Occipital lobe (tissue), 2 donors: ENCODE measurements around the gene ADAM10. TPM values are rescaled to one million over a fixed set of nuclear protein-coding genes. Genes with fewer than 3 reads are reported as not detected.

Source experiments
- DNase-seq: peaks from one replicate; lab custom pipeline; 2025; lab: John Stamatoyannopoulos, UW
- total RNA-seq: library from RNA; depleted of rRNA; stranded (reverse); fragments of >200 nt; gene quantifications from one replicate; pipeline ENCODE4 v1.2.3, GENCODE V29; 2014

The ADAM10 gene
- total RNA-seq, 1 donor from 2014 or later, result 127 TPM

DNA sequence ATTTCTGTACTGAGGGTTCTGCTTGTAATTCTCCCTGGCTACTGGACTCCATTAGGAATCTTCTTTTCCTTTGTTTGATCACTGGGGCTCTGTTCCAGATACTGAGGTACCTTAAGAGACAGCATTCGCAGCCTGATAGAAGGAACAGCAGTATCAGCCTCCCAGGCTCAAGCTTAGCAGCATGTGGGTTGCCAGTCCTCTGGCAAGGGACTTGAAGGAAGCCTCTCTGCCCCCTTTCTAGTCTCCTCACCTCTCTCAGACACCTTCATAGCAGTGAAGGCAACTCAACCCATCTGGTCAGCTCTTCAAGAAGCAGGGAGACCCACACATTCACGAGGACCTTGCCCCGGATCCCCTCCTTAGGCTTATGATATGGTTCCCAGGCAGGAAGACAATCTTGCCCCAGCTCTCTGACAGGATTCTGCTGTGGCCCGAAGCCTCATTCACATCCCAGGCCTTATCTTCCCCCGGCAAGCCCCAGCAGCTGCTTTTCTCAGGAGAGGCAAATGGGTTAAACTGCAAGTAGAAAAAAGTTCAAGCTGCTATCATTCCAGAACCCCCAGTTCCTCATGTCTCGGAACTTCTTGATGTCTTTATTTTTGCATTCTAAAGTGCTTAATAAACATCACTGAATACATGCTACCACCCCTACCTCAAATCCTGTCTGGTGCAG is 164.6 kb downstream of the ADAM10 start:
- no peak for DNase-seq

DNA sequence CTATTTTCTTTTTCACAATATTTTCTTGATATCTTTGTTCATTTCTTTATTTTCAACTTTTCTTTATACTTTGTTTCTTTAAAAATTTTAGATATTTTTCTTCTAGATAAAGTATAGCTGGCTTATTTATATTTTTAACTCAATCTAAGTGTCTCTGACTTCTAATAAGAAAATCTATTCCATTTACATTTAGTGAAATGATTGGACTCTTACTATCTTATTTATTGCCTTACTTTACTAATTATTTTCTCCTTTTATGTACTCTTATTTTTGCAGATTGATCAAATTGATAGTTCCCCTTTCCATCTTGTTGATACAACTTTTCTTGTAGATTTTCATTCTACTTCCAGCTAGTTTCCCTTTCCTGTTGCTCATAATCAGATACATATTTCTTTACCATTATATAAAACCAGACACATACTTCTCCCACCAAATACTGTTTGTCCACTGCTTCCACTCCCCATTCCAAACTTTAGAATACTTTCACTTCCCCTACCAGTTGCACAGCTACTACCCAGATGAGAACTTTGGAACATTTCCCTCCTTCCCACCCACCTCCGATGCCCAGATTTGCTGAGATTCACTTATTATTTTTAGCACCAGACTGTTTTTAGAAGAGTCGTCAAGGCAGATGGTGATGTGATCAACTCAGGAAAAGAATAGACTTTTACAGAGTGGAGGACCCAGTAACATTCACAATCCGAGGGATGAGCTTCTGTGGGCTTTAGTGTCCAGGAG is 166.2 kb downstream of the ADAM10 start:
- no peak for DNase-seq

DNA sequence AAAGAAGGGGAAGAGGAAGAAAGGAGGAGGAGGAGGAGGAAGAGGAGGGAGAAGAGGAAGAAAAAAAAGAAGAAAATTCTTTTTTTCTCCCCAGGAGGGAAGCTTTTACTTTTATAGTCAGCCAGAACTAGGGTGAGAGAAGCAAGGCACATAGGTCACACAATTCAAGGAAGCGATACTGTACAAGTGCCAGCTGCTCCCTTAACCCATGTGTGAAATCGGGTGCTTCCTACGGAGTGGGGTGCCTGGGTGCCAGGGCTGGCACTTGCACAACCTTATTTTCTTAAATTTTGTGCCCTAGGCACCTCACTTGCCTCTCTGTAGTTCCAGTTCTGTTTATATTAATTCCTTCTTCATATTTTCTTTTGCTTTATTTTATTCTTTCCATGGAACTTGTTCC is 167.3 kb downstream of the ADAM10 start:
- no peak for DNase-seq

DNA sequence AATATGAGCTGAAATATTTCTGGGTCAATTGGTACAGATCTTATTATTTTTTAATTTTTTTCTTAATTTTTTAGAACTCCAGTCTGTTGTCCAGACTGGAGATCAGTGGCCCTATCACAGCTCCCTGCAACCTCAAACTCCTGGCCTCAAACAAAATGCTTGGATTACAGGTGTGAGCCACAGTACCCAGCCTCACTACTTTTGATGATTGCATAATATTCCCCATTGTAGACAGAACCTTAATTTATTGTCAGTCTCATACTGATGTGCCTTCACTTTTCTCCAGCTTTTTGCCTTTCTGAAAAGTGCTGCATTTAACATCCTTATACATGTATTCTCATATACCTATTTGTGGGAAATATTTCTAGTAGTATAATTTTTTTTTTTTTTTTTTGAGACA is 172.8 kb downstream of the ADAM10 start:
- DNase-seq, result no peak

DNA sequence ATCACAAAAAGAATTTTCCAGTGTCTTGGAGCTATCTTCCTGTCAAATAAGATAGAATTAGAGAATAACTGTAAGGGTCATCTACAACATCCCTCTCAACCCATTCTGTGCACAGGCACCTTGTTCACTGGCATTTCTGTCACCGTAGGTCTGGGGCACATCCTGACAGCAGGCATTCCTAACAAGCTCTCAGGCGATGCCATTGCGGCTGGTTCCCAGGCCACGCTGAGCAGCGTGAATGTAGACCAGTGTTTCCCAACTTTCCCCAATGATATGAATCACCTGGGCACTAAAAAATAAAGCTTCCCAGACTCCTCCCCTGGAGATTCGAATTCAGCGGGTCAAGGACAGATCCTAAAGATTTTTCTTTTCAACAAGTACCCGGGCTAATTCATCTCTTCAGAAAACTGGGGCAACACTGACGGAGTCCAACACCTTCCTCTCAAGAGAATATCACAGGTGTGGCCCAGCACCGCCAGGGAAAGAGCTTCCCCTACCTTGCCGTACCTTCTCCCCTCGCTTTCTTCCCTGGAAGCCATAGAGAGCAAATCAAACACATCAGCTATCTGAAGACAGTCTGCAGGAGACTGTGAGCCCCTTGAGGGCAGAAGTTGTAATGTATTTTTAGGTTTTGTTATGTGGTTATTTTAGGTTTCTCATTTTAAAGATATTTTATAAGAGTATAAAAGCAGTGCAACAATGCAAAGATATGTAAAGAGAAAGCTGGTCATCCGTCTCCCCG is 174.3 kb downstream of the ADAM10 start:
- no peak for DNase-seq

DNA sequence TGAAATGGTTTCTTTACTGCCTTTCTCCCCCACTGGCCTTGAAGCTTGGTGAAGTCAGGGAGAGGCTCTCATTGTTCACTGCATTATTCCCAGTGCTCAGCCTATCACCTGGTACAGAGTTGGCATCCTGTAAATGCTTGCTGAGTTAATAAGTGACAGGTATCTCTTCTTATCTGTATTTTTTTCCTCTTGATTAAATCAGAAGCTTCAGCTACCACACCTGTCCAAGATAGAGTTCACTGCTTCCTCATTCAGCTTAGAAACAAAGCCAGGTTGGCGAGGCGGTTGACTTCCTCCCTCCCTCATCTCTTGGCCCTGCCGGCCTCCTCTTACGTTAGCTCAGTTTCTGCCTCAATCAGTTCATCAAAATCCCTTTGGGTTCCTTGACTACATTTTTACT is 174.9 kb downstream of the ADAM10 start:
- DNase-seq, result no peak

DNA sequence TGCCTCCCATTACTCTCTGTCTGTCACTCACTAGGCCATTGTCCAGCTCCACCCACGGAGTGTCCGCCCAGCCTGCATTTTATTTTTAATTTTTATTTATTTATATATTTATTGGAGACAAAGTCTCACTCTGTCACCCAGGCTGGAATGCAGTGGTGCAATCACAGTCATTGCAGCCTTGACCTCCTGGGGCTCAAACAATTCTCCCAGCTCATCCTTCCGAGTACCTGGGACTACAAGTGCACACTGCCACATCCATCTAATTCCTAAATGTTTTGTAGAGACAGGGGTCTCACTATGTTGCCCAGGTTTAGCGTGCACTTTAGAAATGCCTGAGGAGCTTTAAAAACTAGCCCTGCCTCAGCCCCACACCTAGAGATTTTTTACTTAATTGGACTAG is 176.2 kb downstream of the ADAM10 start:
- DNase-seq, result no peak

DNA sequence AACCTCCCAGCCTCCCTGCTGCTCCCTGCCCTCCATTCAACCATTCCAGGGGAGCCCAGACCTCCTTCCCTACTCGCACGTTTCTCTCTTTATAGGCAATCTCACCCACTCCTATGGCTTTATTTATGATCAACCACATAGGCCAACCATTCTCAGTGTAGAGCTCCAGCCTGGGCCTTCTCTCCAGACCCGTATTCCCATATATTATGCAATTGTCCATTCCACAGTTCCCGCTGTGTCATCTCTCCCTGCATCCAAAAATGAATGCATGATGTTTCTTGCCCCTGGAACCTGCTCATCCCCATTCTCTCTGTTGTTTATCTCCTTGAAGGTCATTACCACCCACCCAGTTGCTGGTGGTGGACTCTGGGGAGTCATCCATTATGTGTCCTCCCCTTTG is 177.0 kb downstream of the ADAM10 start:
- no peak for DNase-seq

DNA sequence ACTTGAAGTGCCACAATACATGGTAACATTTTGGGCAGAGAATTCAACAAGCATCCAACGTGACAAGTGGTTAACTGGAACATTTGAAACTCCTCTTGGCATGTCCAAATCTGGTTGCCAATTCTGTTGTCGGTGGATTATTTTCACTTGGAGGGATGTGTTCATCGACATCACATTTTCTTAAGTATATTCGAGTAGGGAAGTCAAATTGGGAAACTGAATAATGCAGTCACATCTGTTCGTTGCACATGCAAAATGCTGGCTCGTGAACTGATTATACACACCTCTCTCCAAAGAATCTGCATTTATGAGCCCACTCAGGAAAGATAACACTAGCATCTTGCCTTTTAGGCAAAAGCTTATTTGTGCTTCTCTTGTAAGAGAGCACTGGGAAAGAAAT is 178.0 kb downstream of the ADAM10 start:
- DNase-seq, result no peak

DNA sequence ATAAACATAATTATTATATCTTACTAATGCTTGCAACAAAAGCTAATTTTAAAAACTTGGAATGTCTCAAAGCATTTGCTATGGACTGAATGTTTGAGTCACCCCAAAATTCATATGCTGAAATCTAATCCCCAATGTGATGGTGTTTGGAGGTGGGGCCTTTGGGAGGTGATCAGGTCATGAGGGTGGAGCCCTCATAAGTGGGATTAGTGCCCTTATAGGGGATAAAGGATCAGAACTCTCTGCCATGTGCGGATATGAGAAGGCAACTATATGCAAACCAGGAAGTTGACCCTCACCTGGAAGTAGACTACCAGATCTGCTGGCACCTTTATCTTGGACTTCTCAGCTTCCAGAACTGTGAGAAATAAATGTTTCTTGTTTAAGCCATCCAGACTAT is 180.1 kb downstream of the ADAM10 start:
- DNase-seq, result no peak

DNA sequence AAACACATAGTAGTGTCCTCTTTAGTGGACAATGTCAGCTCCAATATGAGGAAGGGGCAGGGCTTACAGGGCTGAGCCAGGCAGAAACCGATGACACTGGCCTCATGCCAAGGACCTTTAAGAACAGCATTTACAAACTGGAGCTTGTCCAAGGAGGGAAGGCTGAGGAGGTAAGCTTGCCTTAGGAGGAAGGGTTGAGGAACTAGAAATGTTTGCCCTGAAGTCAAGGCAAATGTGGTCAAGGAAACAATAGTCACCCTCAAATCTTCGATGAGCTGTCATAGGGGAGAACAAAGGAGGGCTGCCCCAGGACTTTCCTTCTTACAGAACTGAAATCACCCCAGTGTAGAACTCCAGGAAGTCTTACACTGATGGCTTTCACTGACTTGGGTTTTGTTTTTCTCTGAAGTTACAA is 181.3 kb downstream of the ADAM10 start:
- no peak for DNase-seq

DNA sequence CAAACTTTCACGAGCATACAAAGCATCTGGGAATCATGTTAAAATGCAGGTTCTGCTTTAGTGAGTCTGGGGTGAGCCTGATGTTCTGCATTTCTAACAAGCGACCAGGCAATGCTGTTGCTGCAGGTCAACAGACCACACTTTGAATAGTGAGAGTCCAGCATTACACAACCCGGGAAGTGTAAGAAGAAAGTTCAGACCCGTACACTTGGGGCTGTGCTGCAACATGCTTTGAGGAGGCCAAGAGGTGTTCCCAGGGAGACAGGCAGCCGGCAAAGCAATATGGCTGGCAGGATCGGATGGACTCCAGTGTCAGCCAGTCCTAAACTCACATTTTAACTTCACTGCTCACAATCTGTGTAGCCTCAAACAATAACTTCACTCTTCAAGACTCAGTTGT is 183.5 kb downstream of the ADAM10 start:
- no peak for DNase-seq

DNA sequence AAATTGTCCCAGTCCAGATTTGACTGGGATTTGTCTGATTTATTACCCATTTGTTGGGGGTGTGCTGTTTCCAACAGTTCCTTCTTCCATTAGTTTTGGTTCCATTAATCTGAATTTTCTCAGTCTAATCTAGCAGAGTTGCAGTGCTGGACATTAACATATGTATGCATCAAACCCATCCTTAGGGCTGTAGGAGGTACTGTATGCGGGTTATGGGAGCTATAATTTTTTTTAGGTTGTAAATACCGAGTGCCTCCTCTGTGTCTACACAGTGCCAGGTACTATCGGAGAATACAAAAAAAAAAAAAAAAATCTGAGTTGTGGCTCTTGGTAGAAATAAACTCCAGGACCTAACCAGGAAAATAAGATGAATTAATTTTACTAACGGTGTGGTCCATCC is 183.9 kb downstream of the ADAM10 start:
- DNase-seq, result no peak

DNA sequence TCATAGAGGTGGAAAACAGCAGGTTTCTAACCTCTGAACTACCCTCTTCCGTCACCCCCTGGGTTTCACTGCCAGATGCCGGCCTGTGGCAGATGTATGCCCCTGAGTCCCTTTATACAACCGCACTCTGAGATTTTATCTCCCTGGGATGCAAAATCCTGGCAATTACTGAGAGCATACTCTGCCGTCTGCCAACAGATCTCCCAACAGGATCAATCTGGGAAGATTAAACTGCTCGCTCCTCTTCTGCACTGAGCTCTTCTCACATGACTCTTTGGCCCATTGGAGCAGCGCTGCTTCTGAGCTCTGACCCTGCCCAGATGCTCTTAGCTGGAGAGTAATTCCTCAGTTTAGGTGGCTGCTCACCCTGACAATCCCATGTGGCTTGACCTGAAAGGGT is 184.5 kb downstream of the ADAM10 start:
- no peak for DNase-seq

DNA sequence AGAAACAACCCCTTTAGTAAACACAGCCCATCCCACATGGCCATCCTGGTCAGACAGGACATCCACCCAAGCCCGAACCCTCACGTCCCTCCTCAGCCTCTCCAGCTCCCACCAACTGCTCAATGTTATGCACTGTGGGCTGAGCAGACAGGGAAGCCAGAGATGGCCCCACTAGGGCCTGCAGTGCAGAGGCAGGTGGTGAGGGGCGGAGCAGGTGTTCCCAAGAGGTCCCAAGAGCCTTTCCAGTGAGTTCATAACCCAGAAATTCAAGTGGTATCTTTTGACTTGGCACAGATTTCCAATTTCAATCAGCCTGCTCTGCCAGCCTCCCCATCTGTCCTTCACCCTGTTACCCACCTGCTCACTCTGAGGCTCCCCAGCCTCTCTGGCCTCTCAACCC is 187.4 kb downstream of the ADAM10 start:
- no peak for DNase-seq

DNA sequence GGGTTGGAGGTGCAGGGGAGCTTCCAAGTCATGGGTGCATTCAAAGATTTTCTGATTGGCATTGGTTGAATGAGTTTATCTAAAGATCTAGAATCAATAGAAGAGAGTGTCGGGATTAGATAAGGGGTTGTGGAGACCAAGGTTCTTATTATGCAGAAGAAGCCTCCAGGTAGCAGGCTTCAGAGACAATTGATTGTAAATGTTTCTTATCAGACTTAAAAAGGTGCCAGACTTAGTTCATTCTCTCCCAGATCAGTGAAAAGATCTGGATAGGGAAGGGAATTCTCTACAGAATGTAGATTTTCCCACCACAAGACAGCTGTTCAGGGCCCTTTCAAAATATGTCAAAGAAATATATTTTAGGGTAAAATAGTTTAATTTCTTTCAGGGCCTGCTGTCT is 188.2 kb downstream of the ADAM10 start:
- DNase-seq, result no peak

DNA sequence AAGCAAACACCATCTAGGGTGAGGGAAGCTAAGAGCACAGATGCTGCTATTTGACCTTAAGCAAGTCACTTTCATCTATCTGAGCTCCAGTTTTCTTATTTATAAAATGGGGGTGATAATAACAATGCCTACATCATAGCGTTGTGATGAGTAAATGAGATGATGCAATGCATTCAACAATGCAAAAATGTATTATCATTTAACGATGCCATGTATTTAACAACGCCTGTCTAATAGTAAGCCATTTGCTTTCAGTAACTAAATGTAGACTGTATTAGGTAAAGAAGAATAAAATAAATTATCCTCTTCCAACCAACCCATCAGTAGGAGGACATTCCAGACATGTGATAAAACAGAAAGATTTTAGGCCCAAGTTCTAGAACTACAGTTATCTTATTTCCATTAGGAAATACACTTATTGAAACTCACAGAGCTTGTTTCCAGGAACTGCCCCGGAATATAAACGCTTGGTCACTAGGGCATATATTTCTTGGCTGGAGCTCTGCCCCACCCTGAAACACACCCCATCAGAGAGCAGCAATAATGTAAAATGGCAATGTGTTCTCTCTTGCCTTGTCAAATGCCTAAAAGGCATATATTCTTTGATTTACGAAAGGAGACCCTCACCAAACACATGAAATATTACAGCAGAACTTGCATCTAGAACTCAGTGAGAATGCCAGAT is 189.5 kb downstream of the ADAM10 start:
- no peak for DNase-seq

DNA sequence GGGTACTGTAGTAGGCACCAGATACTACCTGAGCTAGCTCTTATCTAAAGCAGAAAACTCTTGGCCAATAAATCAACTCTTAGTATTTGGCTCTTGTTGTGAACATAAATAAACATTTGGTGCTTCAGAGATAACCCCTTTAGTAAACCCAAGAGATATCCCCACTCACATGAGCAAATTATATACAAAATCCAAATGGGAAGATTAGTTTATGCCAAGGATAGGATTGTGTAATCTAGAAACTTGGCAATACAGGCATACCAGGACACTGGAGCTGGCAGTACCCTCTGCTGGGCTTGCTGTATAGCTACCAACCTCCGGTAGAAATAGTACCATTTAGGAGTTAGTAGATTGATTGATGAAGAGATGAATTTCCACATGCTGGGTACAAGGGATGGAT is 190.7 kb downstream of the ADAM10 start:
- DNase-seq, result no peak

DNA sequence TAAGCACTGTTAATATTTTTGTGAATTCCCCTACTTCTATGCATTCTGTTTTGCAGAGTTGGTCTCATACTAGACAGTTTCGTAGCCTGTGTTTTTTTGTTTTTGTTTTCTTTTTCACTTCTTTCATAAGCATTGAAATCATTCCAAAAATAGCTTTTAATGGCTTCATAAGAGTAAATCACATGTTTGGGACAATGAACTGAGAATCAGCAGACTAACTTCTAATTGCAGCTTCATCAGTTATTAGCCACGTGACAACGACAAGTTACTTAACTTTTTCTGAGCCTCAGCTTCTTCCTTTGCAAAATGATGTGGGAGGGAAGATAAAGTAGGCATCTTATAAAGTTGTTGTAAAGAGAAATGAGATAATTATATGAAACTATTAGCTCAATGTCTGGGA is 193.0 kb downstream of the ADAM10 start:
- no peak for DNase-seq

DNA sequence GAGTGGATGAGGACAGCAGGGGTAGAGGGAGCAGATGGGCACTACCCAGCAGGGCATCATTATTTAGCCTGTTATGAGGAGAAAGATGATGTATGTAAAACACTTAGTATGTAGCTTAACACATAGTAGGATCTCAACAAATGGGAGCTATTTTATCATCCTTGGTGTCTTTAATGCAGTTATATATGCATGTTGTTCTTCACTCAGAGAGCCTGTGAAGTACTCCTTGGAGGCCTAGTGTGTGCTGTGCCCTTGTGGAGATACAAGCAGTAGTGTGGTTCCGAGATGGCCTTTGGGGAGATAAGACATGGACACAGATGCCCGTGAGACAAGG is 193.5 kb downstream of the ADAM10 start:
- DNase-seq, result no peak

DNA sequence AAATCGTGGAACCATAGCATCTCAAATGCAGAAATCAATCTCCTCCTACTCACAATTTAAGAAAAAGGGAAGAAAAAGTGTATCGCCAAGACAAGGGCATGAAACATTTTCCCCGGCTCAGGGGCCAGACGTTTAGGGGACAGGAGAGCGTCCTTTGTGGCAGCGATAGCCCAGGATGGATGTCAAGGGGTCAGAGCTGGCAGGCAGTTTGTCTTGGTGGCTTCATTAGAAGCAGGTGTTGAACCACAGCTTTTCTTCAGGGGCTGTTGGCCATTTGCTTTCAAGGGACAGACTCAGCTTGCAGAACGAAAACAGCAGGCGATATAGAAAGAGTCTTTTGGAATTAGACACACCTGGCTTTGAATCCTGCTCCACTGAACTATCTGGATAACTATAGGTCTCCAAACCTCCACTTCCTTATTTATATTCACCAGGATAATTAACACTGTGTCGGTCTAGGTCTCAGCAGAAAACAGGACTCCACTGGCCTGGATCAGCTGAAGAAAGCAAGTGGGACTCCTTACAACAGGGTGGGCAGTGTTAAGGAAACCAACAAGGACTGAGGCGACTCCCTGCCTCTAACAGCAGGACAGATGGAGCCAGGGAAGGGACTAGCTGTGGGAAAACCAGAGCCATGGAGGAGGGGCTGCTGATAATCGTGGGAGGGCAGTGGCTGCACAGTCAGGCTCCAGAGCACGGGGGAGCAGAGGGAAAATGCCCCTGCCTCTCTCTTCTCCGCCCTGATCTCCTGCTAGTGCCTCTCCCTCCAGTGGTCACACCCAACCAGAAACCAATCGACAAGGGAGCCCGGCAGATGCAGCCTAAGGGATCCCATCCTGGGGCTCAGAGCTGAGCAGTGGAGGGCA is 194.1 kb downstream of the ADAM10 start:
- DNase-seq, result no peak
